ENCODE data around the gene FGF12.

Gene FGF12

GRCh38 chr3:192128922-192129321 lies 598.4 kb downstream of the FGF12 start:
- TF ChIP-seq CTCF (conservative IDR thresholded peaks at IDR 0.05; ENCODE audit: low read length): no peak
- DNase-seq (ENCODE audit: low read depth): no peak
- H3K4me3 ChIP-seq (ENCODE audit: low read length): no peak overlapping the region

GRCh38 chr3:192128060-192128459 lies 599.3 kb downstream of the FGF12 start:
- DNase-seq (ENCODE audit: low read depth): no peak
- no peak for TF ChIP-seq CTCF (conservative IDR thresholded peaks at IDR 0.05; ENCODE audit: low read length)
- H3K4me3 ChIP-seq (ENCODE audit: low read length): no peak overlapping the region

- no peak for DNase-seq (ENCODE audit: low read depth)
- H3K4me3 ChIP-seq (ENCODE audit: low read length): no peak overlapping the region
- no peak for TF ChIP-seq CTCF (conservative IDR thresholded peaks at IDR 0.05; ENCODE audit: low read length)
Observed at GRCh38 chr3:192122832-192123594, 604.3 kb downstream of the FGF12 start.

GRCh38 chr3:192121923-192122322 lies 605.4 kb downstream of the FGF12 start:
- H3K4me3 ChIP-seq (ENCODE audit: low read length): no peak overlapping the region
- TF ChIP-seq CTCF (conservative IDR thresholded peaks at IDR 0.05; ENCODE audit: low read length): no peak
- no peak for DNase-seq (ENCODE audit: low read depth)

- DNase-seq (ENCODE audit: low read depth): no peak
- no peak for TF ChIP-seq CTCF (conservative IDR thresholded peaks at IDR 0.05; ENCODE audit: low read length)
- no peak overlapping the region for H3K4me3 ChIP-seq (ENCODE audit: low read length)
Observed at GRCh38 chr3:192108820-192109219, 618.5 kb downstream of the FGF12 start.

GRCh38 chr3:192106543-192106942 lies 620.8 kb downstream of the FGF12 start:
- DNase-seq (ENCODE audit: low read depth): no peak
- no peak for TF ChIP-seq CTCF (conservative IDR thresholded peaks at IDR 0.05; ENCODE audit: low read length)
- no peak overlapping the region for H3K4me3 ChIP-seq (ENCODE audit: low read length)

GRCh38 chr3:192092388-192093005 lies 634.8 kb downstream of the FGF12 start:
- TF ChIP-seq CTCF (conservative IDR thresholded peaks at IDR 0.05; ENCODE audit: low read length): no peak
- no peak overlapping the region for H3K4me3 ChIP-seq (ENCODE audit: low read length)

More at GRCh38 chr3:192092388-192093005, 634.8 kb downstream of the FGF12 start:
- DNase-seq (ENCODE audit: low read depth): no peak
